Activated B cell treated with CpG ODN at 0.5 μM for 24 hours (primary cell): Measurements from ENCODE around the gene RMDN2. TPM values are rescaled to one million over a fixed set of nuclear protein-coding genes. Genes with fewer than 3 reads are reported as not detected.

ENCODE experiments used
- ATAC-seq: fragments of 200-7000 bp; cut with Tn5 transposase; one replicate; pipeline ENCODE4 v1.10.0; 2021; ENCODE audit warnings: low read depth, mild to moderate bottlenecking, moderate library complexity
- CTCF ChIA-PET: fragments of 350-600 bp; sonication (Branson Sonifier 250); formaldehyde crosslinking; loops from one replicate; lab custom pipeline; 2021; ENCODE audit warnings: antibody characterized with exemption; lab: Charles Lee
- POLR2A ChIA-PET: fragments of 350-600 bp; sonication (Branson Sonifier 250); formaldehyde crosslinking; loops from one replicate; lab custom pipeline; 2021; ENCODE audit warnings: antibody characterized with exemption; lab: Charles Lee
- DNase-seq: peaks from one replicate; pipeline ENCODE4 v3.0.0; 2022
- H3K27ac Mint-ChIP-seq: one replicate; pipeline ENCODE4 v1.8.0; 2020; ENCODE audit warnings: mixed read lengths
- H3K27me3 Mint-ChIP-seq: one replicate; pipeline ENCODE4 v1.8.0; 2021; ENCODE audit warnings: mixed read lengths
- H3K36me3 Mint-ChIP-seq: one replicate; pipeline ENCODE4 v1.8.0; 2021; ENCODE audit warnings: low read depth, mixed read lengths
- H3K4me1 Mint-ChIP-seq: one replicate; pipeline ENCODE4 v1.8.0; 2021; ENCODE audit warnings: mixed read lengths
- H3K4me3 Mint-ChIP-seq: one replicate; pipeline ENCODE4 v1.8.0; 2020; ENCODE audit warnings: mild to moderate bottlenecking, mixed read lengths
- H3K9me3 Mint-ChIP-seq: one replicate; pipeline ENCODE4 v1.8.0; 2020; ENCODE audit warnings: mixed read lengths
- CTCF ChIP-seq: fragments of 200-600 bp; IDR thresholded peaks from one replicate; pipeline ENCODE4 v1.8.0; 2022; ENCODE audit warnings: antibody characterized with exemption, mild to moderate bottlenecking
- intact Hi-C: fragments of 100-400 bp; cut with micrococcal nuclease; formaldehyde crosslinking; loops from one replicate; pipeline ENCODE4 v1.15.1; 2024
- total RNA-seq: library from RNA; stranded (reverse); gene quantifications from 2 replicates; pipeline ENCODE4 v1.2.3, GENCODE V29; 2022

RMDN2 gene
- total RNA-seq, 1 donor from 2014 or later = 7.0 TPM

DNA sequence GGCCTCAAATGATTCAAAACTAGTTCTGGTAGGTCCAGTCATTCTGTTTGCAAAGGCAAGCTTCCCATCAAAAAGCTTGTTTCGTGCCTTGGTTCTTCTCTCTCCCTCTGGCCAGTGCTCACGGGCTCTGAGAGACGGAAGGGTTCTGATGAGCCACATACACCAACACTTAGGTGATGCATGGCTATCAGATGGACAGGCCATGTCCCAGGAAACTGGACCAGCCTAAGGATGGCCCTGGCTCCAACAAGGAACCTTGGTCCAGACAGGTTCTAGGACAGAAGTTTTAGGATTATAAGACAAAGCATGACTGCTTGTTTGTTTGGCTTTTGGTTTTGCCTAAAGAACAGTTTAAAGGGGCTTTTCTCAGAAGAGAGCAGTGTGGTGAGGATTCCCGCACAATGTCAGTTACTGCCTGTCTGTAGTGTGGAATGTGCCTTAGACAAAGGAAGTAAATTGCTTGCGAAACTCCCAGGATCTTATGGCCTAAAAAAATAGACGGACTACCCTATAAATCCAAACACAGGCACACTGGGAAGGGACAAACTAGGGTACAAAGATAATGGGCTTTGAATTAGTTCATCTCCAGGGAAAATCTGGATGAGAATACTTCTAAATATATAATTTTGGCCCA lies 140.5 kb downstream of the RMDN2 start:
- CTCF ChIA-PET = no interaction called here
- no peaks in the 10 kb centered on the region for H3K4me1 Mint-ChIP-seq
- intact Hi-C loops = no loop called here
- DNase-seq = no peak
- peaks cover 2% of the 10 kb centered on the region for H3K27me3 Mint-ChIP-seq
- H3K36me3 Mint-ChIP-seq = no peaks in the 10 kb centered on the region
- H3K27ac Mint-ChIP-seq = no peak overlapping the region
- POLR2A ChIA-PET = no interaction called here
- H3K9me3 Mint-ChIP-seq = no peaks in the 10 kb centered on the region
- H3K4me3 Mint-ChIP-seq = no peak overlapping the region
- ATAC-seq = no peak
- TF ChIP-seq CTCF = no peak

DNA sequence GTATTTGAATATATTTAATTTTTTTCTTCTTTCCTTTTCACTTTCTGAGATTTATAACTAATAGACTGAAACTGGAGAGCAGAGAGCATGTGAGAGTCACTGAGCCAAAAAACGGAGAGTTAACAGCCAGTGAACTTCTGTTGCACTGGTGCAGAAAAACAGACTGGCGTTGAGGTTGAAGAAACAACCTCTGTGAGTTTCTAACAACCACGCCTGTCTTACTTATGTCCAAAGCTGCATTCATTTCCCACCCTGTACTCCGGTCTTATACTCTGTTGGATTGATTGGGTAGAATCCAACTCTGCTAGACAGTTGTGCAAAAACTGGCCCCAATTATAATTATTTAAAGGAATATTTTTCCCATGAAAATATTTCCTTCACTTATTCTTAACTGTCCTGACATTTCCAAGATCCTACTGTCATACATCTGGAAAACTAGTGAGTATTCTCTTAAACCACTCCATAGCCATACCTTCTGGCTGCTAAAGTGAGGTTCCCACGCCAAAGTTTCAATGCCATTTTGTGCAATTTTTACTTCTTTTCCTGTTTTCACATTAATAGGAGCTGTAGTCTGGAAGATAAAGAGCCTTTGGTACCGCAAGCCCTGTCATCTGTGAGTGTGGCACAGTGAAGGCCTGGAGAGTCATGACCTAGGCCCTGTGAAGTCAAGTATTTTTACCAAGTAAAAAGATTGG lies 141.5 kb downstream of the RMDN2 start:
- DNase-seq (no peak), ATAC-seq (no peak)
- Mint-ChIP-seq H3K4me1 (no peaks in the 10 kb centered on the region), H3K27ac (no peak overlapping the region), H3K9me3 (no peaks in the 10 kb centered on the region), H3K4me3 (no peak overlapping the region), H3K36me3 (no peaks in the 10 kb centered on the region), H3K27me3 (peaks cover 6% of the 10 kb centered on the region)
- intact Hi-C loops = no loop called here
- no peak for TF ChIP-seq CTCF
- POLR2A ChIA-PET = interaction anchor here (0.5 kb wide), 1 partner anchor 207 kb away, joined by 4 read pairs; no protein-coding TSS in a partner anchor
- CTCF ChIA-PET = no interaction called here

Other genes with a start within 250 kb of the RMDN2 start
- gene CYP1B1, start 150.9 kb downstream of the RMDN2 start, total RNA-seq = 0.86 and 1.2 TPM in 2 replicates